ENCODE results near the gene PARD3B. TPM values are rescaled to one million over a fixed set of nuclear protein-coding genes. Genes with fewer than 3 reads are reported as not detected.

The PARD3B gene
- total RNA-seq, 2 experiments from 2014 or later = 0.46 TPM; not detected in 1

GRCh38 chr2:205435970-205436369 lies 890.7 kb downstream of the PARD3B start:
- Mint-ChIP-seq H3K27me3 (no peaks in the 10 kb centered on the region), H3K9me3 (ENCODE audit: low read depth) (no peaks in the 10 kb centered on the region), H3K27ac (no peak overlapping the region), H3K36me3 (ENCODE audit: low read depth) (no peaks in the 10 kb centered on the region), H3K4me1 (no peaks in the 10 kb centered on the region), H3K4me3 (no peak overlapping the region)
- CTCF ChIA-PET = no interaction called here
- ATAC-seq (no peak), DNase-seq (no peak)
- POLR2A ChIA-PET = no interaction called here
- intact Hi-C loops (cut with DNase I, micrococcal nuclease) = no loop called here

- no peaks in the 10 kb centered on the region for H3K36me3 Mint-ChIP-seq (ENCODE audit: low read depth)
- POLR2A ChIA-PET = no interaction called here
- H3K4me1 Mint-ChIP-seq = no peaks in the 10 kb centered on the region
- H3K27me3 Mint-ChIP-seq = no peaks in the 10 kb centered on the region
- no peak for DNase-seq
- H3K4me3 Mint-ChIP-seq = no peak overlapping the region
- no peak for ATAC-seq
- H3K27ac Mint-ChIP-seq = no peak overlapping the region
- intact Hi-C loops (cut with DNase I, micrococcal nuclease) = no loop called here
- CTCF ChIA-PET = no interaction called here
- no peaks in the 10 kb centered on the region for H3K9me3 Mint-ChIP-seq (ENCODE audit: low read depth)
These were observed 893.0 kb downstream of the PARD3B start for GRCh38 chr2:205438241-205438640.

GRCh38 chr2:205439621-205440020 lies 894.3 kb downstream of the PARD3B start:
- Mint-ChIP-seq H3K36me3 (ENCODE audit: low read depth) (no peaks in the 10 kb centered on the region), H3K27ac (no peak overlapping the region), H3K9me3 (ENCODE audit: low read depth) (no peaks in the 10 kb centered on the region), H3K4me3 (no peak overlapping the region), H3K4me1 (no peaks in the 10 kb centered on the region), H3K27me3 (no peaks in the 10 kb centered on the region)
- POLR2A ChIA-PET = no interaction called here
- CTCF ChIA-PET = no interaction called here
- ATAC-seq (no peak), DNase-seq (no peak)
- intact Hi-C loops (cut with DNase I, micrococcal nuclease) = no loop called here

- DNase-seq = no peak
- CTCF ChIA-PET = interaction anchor here (0.5 kb wide), 1 partner anchor 324 kb away, joined by 3 read pairs; no protein-coding TSS in a partner anchor
- H3K27me3 Mint-ChIP-seq = no peaks in the 10 kb centered on the region
- ATAC-seq = no peak
- H3K4me3 Mint-ChIP-seq = no peak overlapping the region
- H3K27ac Mint-ChIP-seq = no peak overlapping the region
- POLR2A ChIA-PET = no interaction called here
- no peaks in the 10 kb centered on the region for H3K36me3 Mint-ChIP-seq (ENCODE audit: low read depth)
- no peaks in the 10 kb centered on the region for H3K9me3 Mint-ChIP-seq (ENCODE audit: low read depth)
- intact Hi-C loops (cut with DNase I, micrococcal nuclease) = no loop called here
- no peaks in the 10 kb centered on the region for H3K4me1 Mint-ChIP-seq
These were observed 896.2 kb downstream of the PARD3B start for GRCh38 chr2:205441524-205441923.

GRCh38 chr2:205448189-205448588 lies 902.9 kb downstream of the PARD3B start:
- intact Hi-C loops (cut with DNase I, micrococcal nuclease) = no loop called here
- POLR2A ChIA-PET = no interaction called here
- H3K4me3 Mint-ChIP-seq = no peak overlapping the region
- H3K36me3 Mint-ChIP-seq (ENCODE audit: low read depth) = no peaks in the 10 kb centered on the region
- ATAC-seq = no peak
- CTCF ChIA-PET = interaction anchor here (0.6 kb wide), 1 partner anchor 99 kb away, joined by 3 read pairs; no protein-coding TSS in a partner anchor
- no peaks in the 10 kb centered on the region for H3K4me1 Mint-ChIP-seq
- H3K27ac Mint-ChIP-seq = no peak overlapping the region
- H3K9me3 Mint-ChIP-seq (ENCODE audit: low read depth) = no peaks in the 10 kb centered on the region
- no peaks in the 10 kb centered on the region for H3K27me3 Mint-ChIP-seq
- no peak for DNase-seq

- ATAC-seq (no peak), DNase-seq (no peak)
- ChIA-PET CTCF (interaction anchor here (1.4 kb wide), 1 partner anchor 1379 kb away, joined by 3 read pairs; no protein-coding TSS in a partner anchor), POLR2A (no interaction called here)
- Mint-ChIP-seq H3K36me3 (ENCODE audit: low read depth) (no peaks in the 10 kb centered on the region), H3K27me3 (no peaks in the 10 kb centered on the region), H3K4me1 (no peaks in the 10 kb centered on the region), H3K9me3 (ENCODE audit: low read depth) (no peaks in the 10 kb centered on the region), H3K4me3 (no peak overlapping the region), H3K27ac (no peak overlapping the region)
- intact Hi-C loops (cut with DNase I, micrococcal nuclease) = no loop called here
These were observed 906.7 kb downstream of the PARD3B start for GRCh38 chr2:205451901-205452512.

- Mint-ChIP-seq H3K27ac (no peak overlapping the region), H3K27me3 (no peaks in the 10 kb centered on the region), H3K9me3 (ENCODE audit: low read depth) (no peaks in the 10 kb centered on the region), H3K4me3 (no peak overlapping the region), H3K36me3 (ENCODE audit: low read depth) (no peaks in the 10 kb centered on the region), H3K4me1 (no peaks in the 10 kb centered on the region)
- no peak for DNase-seq
- CTCF ChIA-PET = interaction anchor here (0.6 to 1.4 kb wide), 2 partner anchors 758 to 1380 kb away, joined by 3 read pairs; no protein-coding TSS in a partner anchor
- no peak for ATAC-seq
- POLR2A ChIA-PET = interaction anchor here (0.7 kb wide), 1 partner anchor 153 kb away, joined by 3 read pairs; no protein-coding TSS in a partner anchor
- intact Hi-C loops (cut with DNase I, micrococcal nuclease) = no loop called here
These were observed 907.9 kb downstream of the PARD3B start for GRCh38 chr2:205453202-205453601.

GRCh38 chr2:205456682-205457081 lies 911.4 kb downstream of the PARD3B start:
- Mint-ChIP-seq H3K4me3 (no peak overlapping the region), H3K9me3 (ENCODE audit: low read depth) (no peaks in the 10 kb centered on the region), H3K36me3 (ENCODE audit: low read depth) (no peaks in the 10 kb centered on the region), H3K27ac (no peak overlapping the region), H3K4me1 (peaks cover 3% of the 10 kb centered on the region), H3K27me3 (peaks cover 6% of the 10 kb centered on the region)
- CTCF ChIA-PET = no interaction called here
- ATAC-seq = no peak
- POLR2A ChIA-PET = no interaction called here
- intact Hi-C loops (cut with DNase I, micrococcal nuclease) = no loop called here
- no peak for DNase-seq

- H3K9me3 Mint-ChIP-seq (ENCODE audit: low read depth) = no peaks in the 10 kb centered on the region
- ChIA-PET POLR2A (no interaction called here), CTCF (no interaction called here)
- intact Hi-C loops (cut with DNase I, micrococcal nuclease) = loop anchor here in 1 of 2 experiments (5.0 kb wide), 1 partner anchor 88 kb away; no protein-coding TSS in a partner anchor
- peaks cover 7% of the 10 kb centered on the region for H3K27me3 Mint-ChIP-seq
- peaks cover 6% of the 10 kb centered on the region for H3K4me1 Mint-ChIP-seq
- ATAC-seq (no peak), DNase-seq (no peak)
- H3K27ac Mint-ChIP-seq = no peak overlapping the region
- no peak overlapping the region for H3K4me3 Mint-ChIP-seq
- H3K36me3 Mint-ChIP-seq (ENCODE audit: low read depth) = no peaks in the 10 kb centered on the region
These were observed 914.9 kb downstream of the PARD3B start for GRCh38 chr2:205460217-205460616.

GRCh38 chr2:205461169-205461568 lies 915.9 kb downstream of the PARD3B start:
- POLR2A ChIA-PET = no interaction called here

GRCh38 chr2:205461678-205462665 lies 916.7 kb downstream of the PARD3B start:
- Mint-ChIP-seq H3K27me3 (peaks cover 7% of the 10 kb centered on the region), H3K4me1 (peaks cover 6% of the 10 kb centered on the region), H3K4me3 (no peak overlapping the region), H3K27ac (no peak overlapping the region), H3K36me3 (ENCODE audit: low read depth) (no peaks in the 10 kb centered on the region), H3K9me3 (ENCODE audit: low read depth) (no peaks in the 10 kb centered on the region)
- DNase-seq = peak; percentile 19
- ATAC-seq = peak; percentile 78
- ChIA-PET CTCF (no interaction called here), POLR2A (no interaction called here)
- intact Hi-C loops (cut with DNase I, micrococcal nuclease) = loop anchor here in 1 of 2 experiments (5.0 kb wide), 1 partner anchor 90 kb away; no protein-coding TSS in a partner anchor

More at GRCh38 chr2:205461169-205461568, 915.9 kb downstream of the PARD3B start:
- intact Hi-C loops (cut with DNase I, micrococcal nuclease) = loop anchor here in 1 of 2 experiments (5.0 kb wide), 1 partner anchor 89 kb away; no protein-coding TSS in a partner anchor
- DNase-seq (no peak), ATAC-seq (peak; percentile 53)
- no peaks in the 10 kb centered on the region for H3K36me3 Mint-ChIP-seq (ENCODE audit: low read depth)
- H3K27me3 Mint-ChIP-seq = peaks cover 7% of the 10 kb centered on the region
- no peak overlapping the region for H3K27ac Mint-ChIP-seq
- H3K4me3 Mint-ChIP-seq = no peak overlapping the region
- peaks cover 6% of the 10 kb centered on the region for H3K4me1 Mint-ChIP-seq
- CTCF ChIA-PET = no interaction called here
- H3K9me3 Mint-ChIP-seq (ENCODE audit: low read depth) = no peaks in the 10 kb centered on the region

Data from activated CD4-positive, alpha-beta T cell treated with anti-CD3 and anti-CD28 coated beads for 36 hours (primary cell).